HG02852 (cell line): ENCODE data around the gene SMPX.
"Not testable (repeated sequence)": the region's sequence is repeated elsewhere in the genome, so short reads cannot be mapped to it uniquely, and the experiment has no call there.

Source experiments
- ATAC-seq: cut with Tn5 transposase; IDR thresholded peaks from one replicate; pipeline ENCODE4 v1.9.1; 2021; ENCODE audit warnings: mild to moderate bottlenecking, moderate library complexity; ENCODE audit not compliant: unreplicated experiment

The SMPX gene

GRCh38 chrX:21757960-21758359 lies at the start of gene SMPX:
Gene SMPX, minus strand, starts transcription at chrX:21758116. Its CDS starts 3,826 bp downstream, at chrX:21754290.
- ATAC-seq: no peak

- no peak for ATAC-seq
These were observed 48.8 kb upstream of the SMPX start for GRCh38 chrX:21806691-21807090.

DNA sequence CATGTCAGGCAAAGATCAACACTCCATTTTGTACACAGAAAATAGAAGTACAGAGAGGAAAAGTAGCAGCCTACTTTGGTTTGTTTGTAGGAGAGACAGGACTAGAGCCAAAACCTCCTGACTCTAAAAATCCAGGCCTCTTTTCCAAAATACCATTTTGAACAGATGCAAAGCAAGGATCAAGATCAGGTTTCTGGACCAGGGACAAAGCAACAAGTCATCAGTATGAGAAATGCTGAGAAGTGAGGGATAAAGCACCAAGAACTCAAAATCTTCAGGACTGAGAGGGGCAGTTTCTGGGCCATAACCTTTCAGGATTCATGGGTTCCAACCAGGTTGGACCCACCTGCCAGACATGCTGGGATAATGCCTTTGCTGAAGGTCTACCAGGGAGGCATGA lies 44.9 kb upstream of the SMPX start:
- ATAC-seq: no peak

DNA sequence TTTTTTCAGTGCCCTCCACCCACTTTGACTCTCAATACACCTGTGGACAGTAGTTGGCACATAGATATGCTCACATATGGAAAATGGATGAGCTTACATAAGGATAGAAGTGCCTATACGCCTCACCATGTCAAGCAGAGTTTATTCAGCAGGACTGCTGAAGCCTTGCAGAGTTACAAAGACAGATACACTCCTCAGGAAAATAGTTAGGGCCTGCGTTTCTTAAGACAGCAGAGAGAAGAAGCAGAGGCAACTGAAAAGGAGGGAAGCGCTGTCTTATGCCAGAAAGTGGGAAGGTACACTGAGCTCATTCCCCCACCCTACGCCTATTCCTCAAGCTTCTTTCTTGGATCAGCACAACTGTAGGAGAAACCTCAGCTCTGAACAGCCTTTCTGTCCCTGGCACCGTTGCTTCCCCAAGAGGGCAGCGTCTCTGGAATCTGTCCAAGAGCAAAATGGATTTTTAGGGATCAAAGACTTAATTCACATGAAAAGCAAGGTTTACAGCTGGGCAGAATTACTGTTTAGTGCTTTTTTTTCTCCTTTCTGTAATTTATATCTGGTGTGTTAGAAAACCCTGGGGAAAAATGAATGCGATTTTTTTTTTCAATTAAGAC lies 44.2 kb upstream of the SMPX start:
- no peak for ATAC-seq

DNA sequence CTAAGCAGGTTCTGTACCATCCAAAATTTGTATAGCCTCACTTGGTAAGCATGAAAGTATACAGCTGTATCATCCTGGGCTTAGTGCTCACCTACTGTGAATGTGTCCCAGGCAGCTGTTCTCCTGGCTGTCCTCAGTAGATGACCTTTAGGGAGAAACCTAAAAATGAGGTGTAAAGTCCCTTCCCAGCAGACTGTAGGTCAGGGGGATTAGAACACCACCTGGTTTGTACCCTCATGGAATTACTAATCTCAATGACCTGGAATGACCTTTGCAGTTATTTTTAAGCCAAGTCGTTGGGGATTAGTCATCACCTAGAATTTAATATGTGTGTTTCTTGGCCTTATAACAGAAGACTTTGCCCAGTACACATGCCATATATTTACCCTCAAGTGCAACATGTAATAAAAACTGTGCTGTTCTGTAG lies 42.4 kb upstream of the SMPX start:
- ATAC-seq: no peak

DNA sequence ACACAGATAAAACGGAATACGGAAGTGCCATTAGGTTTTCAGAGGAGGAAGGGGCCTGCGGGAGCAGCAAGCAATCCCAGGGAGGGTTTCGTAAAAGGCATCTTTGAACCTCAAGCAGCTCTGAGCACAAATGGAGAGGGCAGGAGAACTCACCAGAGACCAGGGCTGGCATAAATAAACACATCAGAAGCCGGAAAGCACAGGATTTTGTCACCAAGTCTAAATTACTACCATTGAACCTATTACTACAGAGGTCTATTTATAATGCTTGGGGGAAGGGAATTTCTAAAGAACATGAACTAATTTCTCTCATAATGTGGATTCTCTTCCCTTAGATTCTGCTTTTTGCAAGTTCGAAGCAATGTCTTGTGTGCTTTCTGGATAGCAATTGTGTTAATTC lies 41.9 kb upstream of the SMPX start:
- ATAC-seq: no peak

DNA sequence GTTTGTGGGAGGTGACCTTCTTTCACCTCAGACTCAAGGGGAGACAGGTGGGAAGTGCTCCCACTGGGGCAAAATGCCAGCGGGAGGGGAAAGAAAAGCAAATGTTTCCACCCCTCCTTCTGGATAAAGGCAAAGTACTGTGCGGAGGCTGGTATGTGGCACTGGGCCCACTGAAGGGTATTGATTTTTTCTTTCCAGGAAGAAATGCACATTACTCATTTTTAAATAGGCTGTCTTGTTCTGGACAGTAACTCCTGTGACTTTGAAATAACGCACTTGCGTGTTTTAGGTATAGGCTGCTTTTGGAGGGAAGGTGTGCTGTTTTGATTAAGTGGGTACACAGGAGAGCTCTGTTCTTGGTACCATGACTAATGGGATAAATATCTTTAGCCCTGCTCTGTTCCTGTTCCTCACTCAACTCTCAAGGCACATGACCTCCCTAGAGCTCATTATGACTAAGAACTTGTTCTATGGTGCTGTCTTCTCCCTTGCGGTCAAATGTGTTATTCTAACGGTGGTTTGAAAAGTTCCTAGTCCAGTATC lies 40.8 kb upstream of the SMPX start:
- ATAC-seq: peak; percentile 83

DNA sequence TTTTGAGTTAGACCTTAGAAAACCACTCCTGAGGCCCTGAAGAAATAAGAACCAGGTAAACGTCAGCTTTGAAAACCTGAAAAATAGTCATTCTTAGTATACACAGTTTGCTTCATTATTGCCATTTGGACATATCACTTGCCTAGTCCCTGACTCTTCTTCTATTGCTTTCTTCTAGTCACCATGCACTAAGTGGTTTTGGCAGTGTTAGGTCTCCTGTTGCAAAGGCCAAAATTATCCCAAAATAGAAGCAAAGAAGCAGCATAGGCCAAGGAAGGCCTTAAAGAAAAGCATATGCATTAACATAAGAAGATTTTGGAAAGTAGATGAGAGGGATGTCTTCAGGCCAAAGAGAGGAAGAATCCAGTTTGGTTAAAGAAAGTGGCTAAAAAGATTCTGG lies 24.1 kb upstream of the SMPX start:
- no peak for ATAC-seq

DNA sequence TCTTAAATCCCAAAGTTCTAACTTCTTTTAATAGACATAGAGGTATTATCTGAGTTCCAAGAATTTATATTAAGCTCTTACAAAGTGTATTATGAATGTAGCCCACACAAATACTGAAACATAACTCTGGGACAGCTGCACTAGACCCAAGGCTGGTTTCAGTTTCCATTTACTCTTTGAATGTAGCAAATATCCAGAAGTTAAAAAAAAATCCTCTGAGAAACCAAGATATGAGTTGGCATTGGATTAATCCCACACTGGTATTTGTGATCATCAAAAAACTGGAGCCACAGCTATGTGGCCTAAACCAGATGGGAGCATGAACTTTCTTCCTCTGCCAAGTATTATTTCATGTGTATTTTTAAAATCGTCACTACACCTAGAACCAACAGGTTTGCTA lies 23.6 kb upstream of the SMPX start:
- peak; percentile 76 for ATAC-seq

GRCh38 chrX:21779095-21779494 lies 21.2 kb upstream of the SMPX start:
- ATAC-seq: no peak

DNA sequence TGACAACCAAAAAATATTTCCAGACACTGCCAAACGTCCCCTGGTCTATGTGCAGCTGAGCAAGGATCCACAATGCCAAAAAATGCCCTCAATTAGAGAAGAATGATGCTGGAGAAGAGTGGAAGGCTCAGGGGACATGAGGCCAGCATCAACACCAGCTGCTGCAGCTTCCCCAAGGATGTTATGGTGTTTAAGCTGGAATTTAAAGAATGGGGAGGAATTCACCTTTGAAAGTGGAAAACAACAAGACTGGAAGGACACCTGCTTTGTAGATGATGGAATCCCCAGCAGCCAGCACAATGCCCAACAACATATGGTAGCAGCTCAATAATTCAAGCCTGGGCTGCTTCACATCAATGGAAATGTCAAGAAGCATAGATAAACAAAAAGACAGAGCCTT lies 20.3 kb upstream of the SMPX start:
- no peak for ATAC-seq

- not testable (repeated sequence) for ATAC-seq
These were observed 17.2 kb upstream of the SMPX start for GRCh38 chrX:21775128-21775527.

DNA sequence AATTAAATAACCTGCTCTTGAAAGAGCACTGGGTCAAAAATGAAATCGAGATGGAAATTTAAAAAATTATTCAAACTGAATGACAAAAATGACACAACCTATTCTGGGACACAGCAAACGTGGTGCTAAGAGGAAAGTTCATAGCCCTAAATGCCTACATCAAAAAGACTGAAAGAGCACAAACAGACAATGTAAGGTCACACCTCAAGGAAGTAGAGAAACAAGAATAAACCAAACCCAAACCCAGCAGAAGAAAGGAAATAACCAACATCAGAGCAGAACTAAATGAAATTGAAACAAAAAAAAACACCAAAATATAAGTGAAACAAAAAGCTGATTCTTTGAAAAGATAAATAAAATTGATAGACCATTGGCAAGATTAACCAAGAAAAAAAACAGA lies 15.1 kb upstream of the SMPX start:
- ATAC-seq: not testable (repeated sequence)

DNA sequence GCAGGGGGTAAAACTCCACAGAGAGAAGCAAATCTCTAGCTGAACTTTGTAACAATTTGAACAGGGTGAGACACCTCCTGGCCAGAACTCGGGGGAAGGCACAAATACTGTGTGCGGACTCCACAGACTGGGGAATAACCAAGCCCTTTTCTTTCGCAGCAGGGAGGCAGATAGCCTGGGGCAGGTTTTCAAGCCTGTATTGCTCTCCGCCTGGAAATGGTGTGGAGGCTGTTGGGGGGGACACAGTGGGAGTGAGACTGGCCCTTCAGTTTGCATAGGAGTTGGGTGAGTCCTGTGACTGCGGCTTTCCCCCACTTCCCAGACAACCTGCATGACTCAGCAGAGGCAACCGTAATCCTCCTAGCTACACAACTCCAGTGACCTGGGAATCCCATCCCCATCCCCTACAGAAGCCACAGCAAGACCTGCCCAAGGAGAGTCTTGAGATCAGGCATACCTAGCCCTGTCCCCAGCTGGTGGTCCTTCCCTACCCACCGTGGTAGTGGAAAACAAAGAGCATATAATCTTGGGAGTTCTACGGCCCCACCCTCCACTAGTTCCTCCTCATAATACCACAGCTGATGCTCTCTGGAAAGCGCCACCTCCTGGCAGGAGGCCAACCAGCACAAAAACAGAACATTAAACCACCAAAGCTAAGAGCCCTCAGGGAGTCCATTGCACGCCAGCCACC lies 12.9 kb upstream of the SMPX start:
- no peak for ATAC-seq

- no peak for ATAC-seq
These were observed 8.2 kb upstream of the SMPX start for GRCh38 chrX:21766101-21766500.

DNA sequence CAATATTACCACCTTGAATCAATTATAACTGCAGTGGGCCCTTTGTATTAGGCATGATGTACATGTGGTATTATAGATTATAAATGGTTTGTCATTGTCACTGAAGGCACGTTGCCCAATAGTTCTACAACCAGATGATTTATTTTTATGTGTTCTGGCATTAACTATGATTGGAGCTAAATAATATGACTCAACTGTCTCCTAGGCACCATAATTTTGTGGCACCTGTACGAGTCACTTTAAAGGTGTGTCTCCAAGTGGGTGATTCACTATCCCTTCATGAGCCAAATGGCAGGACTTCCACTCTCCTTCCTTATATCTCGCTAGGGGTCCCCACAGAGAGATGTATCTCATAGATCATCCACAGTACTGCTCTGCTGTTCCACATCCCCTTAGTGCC lies 6.1 kb upstream of the SMPX start:
- ATAC-seq: no peak

- ATAC-seq: no peak
These were observed 572 bp upstream of the SMPX start for GRCh38 chrX:21758488-21758887.

- no peak for ATAC-seq
These were observed 959 bp downstream of the SMPX start for GRCh38 chrX:21756785-21757529.

DNA sequence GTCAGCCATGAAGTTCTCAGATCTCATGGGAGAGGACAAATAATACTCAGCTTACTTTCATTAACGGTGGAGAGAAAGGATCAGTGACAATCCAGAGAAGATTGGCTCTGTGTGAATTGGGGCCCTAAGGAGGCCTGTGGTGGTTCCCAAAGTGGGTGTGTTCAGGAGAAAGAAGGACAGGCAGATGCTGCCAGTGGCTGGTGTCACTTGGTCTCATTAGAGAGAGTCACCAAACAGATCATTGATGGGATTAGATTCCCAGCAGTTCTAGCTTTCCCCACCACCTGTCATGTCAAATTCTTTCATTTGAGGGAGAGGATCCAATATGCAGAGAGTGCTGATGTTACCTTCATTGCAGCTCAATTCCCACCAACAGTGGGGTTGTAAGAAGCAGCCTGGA lies 8.0 kb downstream of the SMPX start:
- ATAC-seq: no peak

GRCh38 chrX:21748235-21748634 lies 9.7 kb downstream of the SMPX start:
- ATAC-seq: no peak

- no peak for ATAC-seq
These were observed 10.4 kb downstream of the SMPX start for GRCh38 chrX:21747558-21747957.

DNA sequence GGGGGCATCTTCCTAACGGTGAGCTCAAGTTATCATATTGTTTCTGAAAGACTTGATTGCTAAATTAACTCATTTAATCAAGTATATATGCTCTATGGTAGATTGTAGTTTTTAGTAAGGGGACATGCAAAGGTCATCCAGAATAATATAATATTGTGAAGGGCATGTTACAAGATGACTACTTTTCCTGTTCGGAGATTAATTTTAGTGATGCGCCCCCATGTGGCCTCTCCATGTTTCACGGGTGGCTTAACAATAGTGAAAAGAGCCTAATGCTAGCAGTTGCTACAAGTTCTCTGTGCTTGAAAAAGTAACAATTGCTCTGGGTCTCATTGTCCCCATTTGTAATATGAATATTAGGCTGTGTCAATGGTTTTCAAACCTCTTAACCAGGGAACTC lies 12.2 kb downstream of the SMPX start:
- ATAC-seq: peak; percentile 68
